Measurements from ENCODE around the gene MBD1.

DNA sequence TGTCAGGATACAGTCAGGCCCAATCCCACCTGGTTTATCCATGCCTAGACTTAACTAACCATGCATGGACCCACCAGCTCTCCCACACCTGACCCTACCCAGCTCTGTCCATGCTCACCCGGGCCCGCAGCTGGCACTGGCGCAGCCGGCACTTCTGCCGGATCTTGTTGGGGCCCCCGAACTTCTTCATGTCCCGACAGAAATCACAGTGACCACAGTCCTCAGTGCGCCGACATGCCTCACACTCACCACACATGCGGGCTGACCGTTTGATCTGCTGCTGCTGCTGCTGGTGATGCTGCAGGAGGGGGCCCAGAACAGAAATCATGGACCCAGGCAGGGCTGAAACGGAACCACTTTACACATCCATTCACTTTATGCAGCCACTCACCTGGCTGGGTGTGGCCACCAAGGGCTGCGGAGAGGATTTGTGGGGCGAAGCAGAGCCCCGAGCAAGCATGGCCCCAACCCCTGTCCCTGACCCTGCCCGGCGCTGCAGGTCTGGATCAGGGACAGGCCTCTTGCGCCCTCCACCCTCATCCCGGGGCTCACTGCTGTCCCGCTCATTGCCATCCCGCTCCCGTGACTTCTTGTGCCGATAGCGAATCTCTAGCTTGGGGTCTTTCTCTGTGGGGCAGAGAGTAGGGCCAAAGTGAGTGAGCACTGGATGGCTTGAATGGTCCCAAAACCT is 4.5 kb upstream of the MBD1 start:
- TF ChIP-seq, protein P1, sequence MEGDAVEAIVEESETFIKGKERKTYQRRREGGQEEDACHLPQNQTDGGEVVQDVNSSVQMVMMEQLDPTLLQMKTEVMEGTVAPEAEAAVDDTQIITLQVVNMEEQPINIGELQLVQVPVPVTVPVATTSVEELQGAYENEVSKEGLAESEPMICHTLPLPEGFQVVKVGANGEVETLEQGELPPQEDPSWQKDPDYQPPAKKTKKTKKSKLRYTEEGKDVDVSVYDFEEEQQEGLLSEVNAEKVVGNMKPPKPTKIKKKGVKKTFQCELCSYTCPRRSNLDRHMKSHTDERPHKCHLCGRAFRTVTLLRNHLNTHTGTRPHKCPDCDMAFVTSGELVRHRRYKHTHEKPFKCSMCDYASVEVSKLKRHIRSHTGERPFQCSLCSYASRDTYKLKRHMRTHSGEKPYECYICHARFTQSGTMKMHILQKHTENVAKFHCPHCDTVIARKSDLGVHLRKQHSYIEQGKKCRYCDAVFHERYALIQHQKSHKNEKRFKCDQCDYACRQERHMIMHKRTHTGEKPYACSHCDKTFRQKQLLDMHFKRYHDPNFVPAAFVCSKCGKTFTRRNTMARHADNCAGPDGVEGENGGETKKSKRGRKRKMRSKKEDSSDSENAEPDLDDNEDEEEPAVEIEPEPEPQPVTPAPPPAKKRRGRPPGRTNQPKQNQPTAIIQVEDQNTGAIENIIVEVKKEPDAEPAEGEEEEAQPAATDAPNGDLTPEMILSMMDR (IDR thresholded peaks at IDR 0.05): no peak
- TF ChIP-seq POLR2A (IDR thresholded peaks at IDR 0.05): no peak
